Astrocyte of the cerebellum (primary cell): Measurements from ENCODE around the gene CXCL16.
"Not testable (repeated sequence)": the region's sequence is repeated elsewhere in the genome, so short reads cannot be mapped to it uniquely, and the experiment has no call there.

Source experiments
- DNase-seq: peaks from one replicate; pipeline ENCODE4 v3.0.0-alpha.2; 2011; ENCODE audit warnings: low read depth
- H3K4me3 ChIP-seq: 2 replicates; pipeline ENCODE4 v1.5.1; 2011; ENCODE audit warnings: mild to moderate bottlenecking, low read depth, low read length, moderate library complexity
- CTCF ChIP-seq: IDR thresholded peaks from 2 replicates; pipeline ENCODE4 v1.5.1; 2012; ENCODE audit warnings: low read length, low read depth, moderate library complexity, mild to moderate bottlenecking; ENCODE audit errors: missing control alignments
- in situ Hi-C: cut with HindIII; loops from 2 replicates; pipeline ENCODE4 v1.10.0; 2017; ENCODE audit warnings: low sequenced_read_pairs

The CXCL16 gene

GRCh38 chr17:4718276-4718675 is 21.5 kb downstream of the CXCL16 start:
- TF ChIP-seq CTCF = no peak
- DNase-seq = no peak
- in situ Hi-C loops = no loop called here
- H3K4me3 ChIP-seq = no peak overlapping the region

- TF ChIP-seq CTCF = no peak
- H3K4me3 ChIP-seq = no peak overlapping the region
- in situ Hi-C loops = no loop called here
- no peak for DNase-seq
Measured at GRCh38 chr17:4717791-4718190, 21.9 kb downstream of the CXCL16 start.

- H3K4me3 ChIP-seq = no peak overlapping the region
- no peak for DNase-seq
- in situ Hi-C loops = no loop called here
- no peak for TF ChIP-seq CTCF
Measured at GRCh38 chr17:4716081-4716480, 23.6 kb downstream of the CXCL16 start.

GRCh38 chr17:4715063-4715744 is 24.5 kb downstream of the CXCL16 start:
- TF ChIP-seq CTCF = no peak
- no peak for DNase-seq
- in situ Hi-C loops = no loop called here
- H3K4me3 ChIP-seq = no peak overlapping the region

- H3K4me3 ChIP-seq, in situ Hi-C loops, DNase-seq: not testable (repeated sequence)
Measured at GRCh38 chr17:4714340-4715062, 25.2 kb downstream of the CXCL16 start.

- H3K4me3 ChIP-seq = no peak overlapping the region
- in situ Hi-C loops = no loop called here
- TF ChIP-seq CTCF = no peak
- no peak for DNase-seq
Measured at GRCh38 chr17:4712526-4712925, 27.2 kb downstream of the CXCL16 start.

- H3K4me3 ChIP-seq = peak overlapping the region; percentile 62
- no peak for DNase-seq
- TF ChIP-seq CTCF = no peak
- in situ Hi-C loops = no loop called here
Measured at GRCh38 chr17:4711661-4712181, 28.0 kb downstream of the CXCL16 start.
